ENCODE data around the gene FOSB. TPM values are rescaled to one million over a fixed set of nuclear protein-coding genes. Genes with fewer than 3 reads are reported as not detected.

The FOSB gene
- total RNA-seq, 1 experiment from 2014 or later: 1.7 TPM

DNA sequence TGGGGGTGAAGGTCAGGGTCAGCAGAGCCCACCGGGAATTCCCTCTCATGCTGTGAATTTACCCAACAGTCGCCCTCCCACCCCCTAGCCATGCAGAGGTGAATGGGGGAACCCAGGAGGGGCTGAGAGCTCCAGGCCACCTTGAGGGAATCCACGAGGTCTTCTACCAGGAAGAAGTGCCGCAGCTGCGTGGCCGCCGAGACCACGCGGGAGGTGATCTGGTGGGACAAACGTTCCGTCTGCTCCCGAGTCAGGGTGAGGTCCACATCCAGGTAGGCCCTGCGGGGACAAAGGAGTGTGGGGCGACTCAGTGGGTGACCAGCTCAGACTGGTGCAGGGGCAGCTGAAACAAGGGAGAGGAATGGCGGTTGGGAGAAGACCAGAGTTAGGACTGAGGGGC lies 20.9 kb downstream of the FOSB start:
- H2AFZ ChIP-seq (ENCODE audit: low read length): no peak overlapping the region
- no peak overlapping the region for H2AK5ac ChIP-seq (ENCODE audit: insufficient read length, low read length)
- H2BK120ac ChIP-seq (ENCODE audit: low read depth, low read length, poor library complexity, severe bottlenecking): no peak overlapping the region

More for the DNA sequence above, 20.9 kb downstream of the FOSB start:
- peaks cover 15 to 20% of the 10 kb centered on the region in 2 experiments for H3K4me1 Mint-ChIP-seq
- no peak overlapping the region for H3K18ac ChIP-seq (ENCODE audit: insufficient read length, low read depth, low read length)
- no peak overlapping the region for H3K9ac ChIP-seq (ENCODE audit: extremely low read depth, insufficient read length, low read length)
- H2BK20ac ChIP-seq (ENCODE audit: low read depth, low read length, poor library complexity, severe bottlenecking): no peak overlapping the region
- 0 out of 7 replicates have a peak overlapping the region, but pooled peaks of 1 of the 3 experiments have one; percentile 6 for H3K27ac Mint-ChIP-seq
- no peak overlapping the region for H3K56ac ChIP-seq (ENCODE audit: insufficient read length, low read depth, low read length)
- DNase-seq: no peak
- no peak overlapping the region for H4K8ac ChIP-seq (replicated peaks; ENCODE audit: insufficient read length, low read depth, low read length)
- H3K14ac ChIP-seq (ENCODE audit: insufficient read depth, low read length): no peak overlapping the region
- no peak overlapping the region for H3K4ac ChIP-seq (ENCODE audit: low read depth, low read length)
- TF ChIP-seq, protein P1, sequence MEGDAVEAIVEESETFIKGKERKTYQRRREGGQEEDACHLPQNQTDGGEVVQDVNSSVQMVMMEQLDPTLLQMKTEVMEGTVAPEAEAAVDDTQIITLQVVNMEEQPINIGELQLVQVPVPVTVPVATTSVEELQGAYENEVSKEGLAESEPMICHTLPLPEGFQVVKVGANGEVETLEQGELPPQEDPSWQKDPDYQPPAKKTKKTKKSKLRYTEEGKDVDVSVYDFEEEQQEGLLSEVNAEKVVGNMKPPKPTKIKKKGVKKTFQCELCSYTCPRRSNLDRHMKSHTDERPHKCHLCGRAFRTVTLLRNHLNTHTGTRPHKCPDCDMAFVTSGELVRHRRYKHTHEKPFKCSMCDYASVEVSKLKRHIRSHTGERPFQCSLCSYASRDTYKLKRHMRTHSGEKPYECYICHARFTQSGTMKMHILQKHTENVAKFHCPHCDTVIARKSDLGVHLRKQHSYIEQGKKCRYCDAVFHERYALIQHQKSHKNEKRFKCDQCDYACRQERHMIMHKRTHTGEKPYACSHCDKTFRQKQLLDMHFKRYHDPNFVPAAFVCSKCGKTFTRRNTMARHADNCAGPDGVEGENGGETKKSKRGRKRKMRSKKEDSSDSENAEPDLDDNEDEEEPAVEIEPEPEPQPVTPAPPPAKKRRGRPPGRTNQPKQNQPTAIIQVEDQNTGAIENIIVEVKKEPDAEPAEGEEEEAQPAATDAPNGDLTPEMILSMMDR (conservative IDR thresholded peaks at IDR 0.05): no peak
- H2BK5ac ChIP-seq (ENCODE audit: insufficient read length, low read length): no peak overlapping the region
- H2BK15ac ChIP-seq (ENCODE audit: low read depth, low read length): no peak overlapping the region
- H2BK12ac ChIP-seq (ENCODE audit: insufficient read length, low read depth, low read length): no peak overlapping the region
- peaks cover 11% of the 10 kb centered on the region for H3K23me2 ChIP-seq (ENCODE audit: insufficient read length, low read depth, low read length, poor library complexity, severe bottlenecking)
- no peak overlapping the region for H4K91ac ChIP-seq (ENCODE audit: insufficient read length, low read depth, low read length)
- peaks cover 0 to 2% of the 10 kb centered on the region in 2 experiments; a peak in 1 of 5 replicates for H3K9me3 Mint-ChIP-seq
- H3K27ac ChIP-seq (ENCODE audit: insufficient read length, low read depth, low read length): no peak overlapping the region
- H3K4me2 ChIP-seq (ENCODE audit: insufficient read depth, insufficient read length, low read length): no peak overlapping the region
- no CpG with 5 or more reads among the region's 15 CpGs for WGBS (ENCODE audit: extremely low coverage, insufficient read length, low lambda C conversion rate)
- H3T11ph ChIP-seq (ENCODE audit: low read length): no peak overlapping the region
- peaks cover 2 to 21% (median 9%) of the 10 kb centered on the region in 3 experiments; a peak in 4 of 7 replicates for H3K36me3 Mint-ChIP-seq (ENCODE audit: insufficient read depth in 1 of 3, low read depth in 3 of 3)
- H4K20me1 ChIP-seq (ENCODE audit: control insufficient read depth, insufficient read depth, insufficient read length): no peaks in the 10 kb centered on the region
- no peaks in the 10 kb centered on the region for H3K27me3 Mint-ChIP-seq (ENCODE audit: low read depth)
- H4K5ac ChIP-seq (ENCODE audit: insufficient read length, low read depth, low read length): no peak overlapping the region
- no peaks in the 10 kb centered on the region for H3K79me1 ChIP-seq (ENCODE audit: insufficient read depth, low read depth, low read length, poor library complexity, severe bottlenecking)
- no peak overlapping the region for H3K23ac ChIP-seq (ENCODE audit: insufficient read length, low read depth, low read length)
- H3K4me1 ChIP-seq (ENCODE audit: insufficient read depth, low read length): no peaks in the 10 kb centered on the region; the same call in 1 of the 2 replicates
- H3K79me2 ChIP-seq (ENCODE audit: insufficient read depth, low read length): no peaks in the 10 kb centered on the region
- no peak overlapping the region for H3K4me3 Mint-ChIP-seq
- H3K27me3 ChIP-seq (ENCODE audit: insufficient read depth, low read length): no peaks in the 10 kb centered on the region
- H3K9me3 ChIP-seq (ENCODE audit: control insufficient read depth, low read depth, low read length): no peaks in the 10 kb centered on the region

Data from H9 (cell line).